A549 (cell line): ENCODE results near the gene TRAF7. TPM values are rescaled to one million over a fixed set of nuclear protein-coding genes. Genes with fewer than 3 reads are reported as not detected.

Experiments
- ATAC-seq, 2 experiments: fragments of 200-7000 bp in 1 of 2; fragments of >200 bp in 1 of 2; cut with Nextera tagmentation in 1 of 2; cut with Tn5 transposase in 1 of 2; 3 replicates each; pipeline versions ENCODE4 v1.8.0 to v1.9.1; 2018 to 2020; ENCODE audit warnings: mild to moderate bottlenecking in 1 of 2, moderate library complexity in 1 of 2
- CTCF ChIA-PET: fragments of 300-600 bp; sonication (Branson Sonifier 250); formaldehyde crosslinking; extraction: SDS; loops from one replicate; lab custom pipeline; 2021; ENCODE audit warnings: antibody characterized with exemption, inconsistent platforms; lab: Yijun Ruan, JAX
- POLR2A ChIA-PET: fragments of 350-600 bp; formaldehyde crosslinking; extraction: SDS; loops from one replicate; lab custom pipeline; 2021; ENCODE audit warnings: antibody characterized with exemption, inconsistent platforms; lab: Yijun Ruan, JAX
- DNase-seq, 2 experiments: peaks; one replicate each; pipeline versions ENCODE4 v3.0.0 to v3.0.0-alpha.2; 2011 to 2016; ENCODE audit warnings: low read depth in 1 of 2, low spot score in 1 of 2
- FAIRE-seq: peaks from 2 replicates; lab custom pipeline; 2011; peaks lifted over from hg19 to GRCh38; lab: Jason Lieb, UNC
- H3K27ac ChIP-seq, 2 experiments: fragments of >200 bp; sonication (Bioruptor Twin); formaldehyde crosslinking; 3 replicates each; pipeline ENCODE4 v1.5.1; 2016 to 2017
- H3K4me1 ChIP-seq: fragments of >200 bp; sonication (Bioruptor Twin); formaldehyde crosslinking; 3 replicates; pipeline ENCODE4 v1.6.1; 2016
- H3K4me2 ChIP-seq: fragments of >200 bp; sonication (Bioruptor Twin); formaldehyde crosslinking; 3 replicates; pipeline ENCODE4 v1.6.1; 2016
- H3K4me3 ChIP-seq: fragments of >200 bp; sonication (Bioruptor Twin); formaldehyde crosslinking; 3 replicates; pipeline ENCODE4 v1.5.1; 2016
- H3K9me3 ChIP-seq: fragments of >200 bp; sonication (Bioruptor Twin); formaldehyde crosslinking; 3 replicates; pipeline ENCODE4 v1.6.1; 2016
- EHF ChIP-seq: fragments of 250-450 bp; sonication (Bioruptor Pico); IDR thresholded peaks from 2 replicates; pipeline ENCODE4 v1.5.0; 2020; ENCODE audit warnings: mild to moderate bottlenecking
- FOSL2 ChIP-seq, 2 experiments: fragments of 450-650 bp in 1 of 2; fragments of >200 bp in 1 of 2; sonication (Bioruptor Twin) in 1 of 2; formaldehyde crosslinking; IDR thresholded peaks; 2 replicates each; pipeline versions ENCODE4 v1.5.0 to v1.6.1; 2016 to 2020; ENCODE audit warnings: mild to moderate bottlenecking in 1 of 2, moderate library complexity in 1 of 2
- HOXB5 ChIP-seq: fragments of 250-450 bp; sonication (Bioruptor Pico); IDR thresholded peaks from 2 replicates; pipeline ENCODE4 v1.5.0; 2020; ENCODE audit warnings: mild to moderate bottlenecking, moderate library complexity
- JUN ChIP-seq, 2 experiments: fragments of >200 bp; sonication (Bioruptor Twin); formaldehyde crosslinking; IDR thresholded peaks; 2 replicates in 1 of 2; 3 replicates in 1 of 2; pipeline ENCODE4 v1.6.1; 2016 to 2017
- PHF8 ChIP-seq: fragments of 200-600 bp; sonication (generic); IDR thresholded peaks from 2 replicates; pipeline ENCODE4 v1.6.1; 2016; ENCODE audit warnings: low read depth, mild to moderate bottlenecking, antibody characterized with exemption, moderate library complexity, borderline replicate concordance
- POLR2A ChIP-seq: IDR thresholded peaks from 2 replicates; pipeline ENCODE4 v1.6.1; 2012; ENCODE audit warnings: mild to moderate bottlenecking, low read length
- RCOR1 ChIP-seq: fragments of 150-350 bp; IDR thresholded peaks from 2 replicates; pipeline ENCODE4 v1.6.1; 2014; ENCODE audit warnings: antibody characterized with exemption, low read length, low read depth
- WGBS: methylation state at CpG from one replicate; pipeline ENCODE4 v1.1.6; 2017; ENCODE audit errors: missing lambda C conversion rate; 5-methylcytosine and 5-hydroxymethylcytosine counted together
- polyA plus RNA-seq, 4 experiments: library from polyadenylated mRNA; depleted of rRNA in 3 of 4; stranded (reverse); fragments of >200 nt; fragmentation: RNase III in 1 of 4; extraction: RNeasy Plus Mini Kit Qiagen cat#74134 plus additional on column Dnase treatment in 1 of 4; gene quantifications; 2 replicates in 3 of 4; 3 replicates in 1 of 4; pipeline ENCODE4 v1.2.3, GENCODE V29; 2011 to 2017
- TF ChIP-seq, protein P1 (sequence below): fragments of 250-450 bp; sonication (Bioruptor Pico); IDR thresholded peaks from 2 replicates; pipeline ENCODE4 v1.5.0; 2020; ENCODE audit warnings: low read depth, mild to moderate bottlenecking, moderate library complexity
- TF ChIP-seq, protein P2 (sequence below): fragments of 250-450 bp; sonication (Bioruptor Pico); IDR thresholded peaks from 2 replicates; pipeline ENCODE4 v1.5.0; 2021; ENCODE audit warnings: mild to moderate bottlenecking, moderate library complexity, borderline replicate concordance
- TF ChIP-seq, protein P3 (sequence below): IDR thresholded peaks from 2 replicates; pipeline ENCODE4 v1.6.1; 2012

TRAF7 gene
- polyA plus RNA-seq, 2 of the 4 experiments (the other 2 are of a cell fraction): 31.9 to 50.0 TPM

DNA sequence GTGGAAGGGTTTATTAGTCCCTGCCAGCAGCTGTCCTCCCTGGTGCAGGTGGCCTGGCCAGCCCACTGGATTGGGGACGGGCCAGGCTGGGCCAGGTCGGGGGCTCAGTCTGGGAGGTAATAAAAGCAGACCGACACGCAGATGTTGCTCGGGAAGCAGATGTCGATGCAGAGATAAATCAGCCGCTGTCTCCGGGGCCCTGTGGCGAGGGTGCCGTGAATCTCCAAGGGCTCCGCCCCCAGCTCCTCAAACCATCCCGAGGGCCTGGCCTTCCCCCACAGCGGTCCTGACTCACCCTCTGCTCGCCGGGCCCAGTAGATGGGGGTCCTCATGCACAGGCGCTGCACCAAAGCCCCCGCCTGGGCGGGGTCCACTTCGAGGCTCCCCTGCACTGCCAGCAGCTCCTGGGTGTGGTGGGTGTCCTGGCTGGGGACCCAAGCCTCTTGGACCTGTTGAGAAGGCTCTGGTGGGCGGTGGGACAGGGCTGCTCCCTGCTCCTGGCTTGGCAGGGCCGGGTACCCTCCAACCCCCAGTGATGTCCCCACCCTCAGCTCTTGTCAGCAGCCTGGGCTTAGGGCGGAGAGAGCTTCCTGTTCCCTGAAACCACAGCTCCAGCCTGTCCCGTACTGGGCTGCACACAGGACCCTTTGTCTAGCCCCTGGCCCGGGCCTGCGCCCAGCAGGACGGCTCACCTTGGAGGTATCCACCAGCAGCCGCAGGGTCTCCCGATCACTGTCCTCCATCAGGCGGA, 53.9 kb downstream of the TRAF7 start (continued):
- TF ChIP-seq, protein P1, sequence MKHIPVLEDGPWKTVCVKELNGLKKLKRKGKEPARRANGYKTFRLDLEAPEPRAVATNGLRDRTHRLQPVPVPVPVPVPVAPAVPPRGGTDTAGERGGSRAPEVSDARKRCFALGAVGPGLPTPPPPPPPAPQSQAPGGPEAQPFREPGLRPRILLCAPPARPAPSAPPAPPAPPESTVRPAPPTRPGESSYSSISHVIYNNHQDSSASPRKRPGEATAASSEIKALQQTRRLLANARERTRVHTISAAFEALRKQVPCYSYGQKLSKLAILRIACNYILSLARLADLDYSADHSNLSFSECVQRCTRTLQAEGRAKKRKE: no peak
- TF ChIP-seq RCOR1: no peak

DNA sequence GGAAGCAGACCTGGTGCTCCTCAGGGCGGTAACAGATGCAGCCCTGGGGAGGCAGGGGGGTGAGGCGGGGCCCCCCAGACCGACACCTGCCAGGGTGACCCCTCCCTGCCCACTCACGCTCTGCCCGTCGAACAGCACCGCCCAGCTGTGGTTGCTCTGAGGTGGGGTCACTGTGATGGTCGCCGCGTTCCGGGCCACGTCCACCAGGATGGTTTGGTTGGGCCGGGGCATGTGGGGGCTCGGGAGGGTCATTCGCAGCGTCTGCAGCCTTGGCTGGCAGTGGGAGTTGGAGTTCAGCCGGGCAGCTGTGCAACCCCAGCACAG, 54.4 kb downstream of the TRAF7 start:
- H3K4me1 ChIP-seq: peaks cover 31% of the 10 kb centered on the region
- ChIA-PET CTCF (interaction anchor here (1.1 to 4.8 kb wide), 2 partner anchors 15 to 42 kb away, joined by 4 to 28 read pairs; partner anchors contain the start of gene ECI1), POLR2A (no interaction called here)
- ATAC-seq (no peak), DNase-seq (no peak), FAIRE-seq (no peak)
- no peak overlapping the region for H3K4me3 ChIP-seq
- TF ChIP-seq POLR2A (peak; percentile 20; the same call in 1 of the 2 replicates), PHF8 (no peak), EHF (CRISPR knock-in tag) (no peak)
- TF ChIP-seq, protein P2, sequence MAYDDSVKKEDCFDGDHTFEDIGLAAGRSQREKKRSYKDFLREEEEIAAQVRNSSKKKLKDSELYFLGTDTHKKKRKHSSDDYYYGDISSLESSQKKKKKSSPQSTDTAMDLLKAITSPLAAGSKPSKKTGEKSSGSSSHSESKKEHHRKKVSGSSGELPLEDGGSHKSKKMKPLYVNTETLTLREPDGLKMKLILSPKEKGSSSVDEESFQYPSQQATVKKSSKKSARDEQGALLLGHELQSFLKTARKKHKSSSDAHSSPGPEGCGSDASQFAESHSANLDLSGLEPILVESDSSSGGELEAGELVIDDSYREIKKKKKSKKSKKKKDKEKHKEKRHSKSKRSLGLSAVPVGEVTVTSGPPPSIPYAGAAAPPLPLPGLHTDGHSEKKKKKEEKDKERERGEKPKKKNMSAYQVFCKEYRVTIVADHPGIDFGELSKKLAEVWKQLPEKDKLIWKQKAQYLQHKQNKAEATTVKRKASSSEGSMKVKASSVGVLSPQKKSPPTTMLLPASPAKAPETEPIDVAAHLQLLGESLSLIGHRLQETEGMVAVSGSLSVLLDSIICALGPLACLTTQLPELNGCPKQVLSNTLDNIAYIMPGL: no peak
- H3K9me3 ChIP-seq: no peaks in the 10 kb centered on the region
- H3K4me2 ChIP-seq: no peak overlapping the region
- WGBS: 87% methylated on average over 5 of the region's 17 CpGs
- no peak overlapping the region for H3K27ac ChIP-seq

DNA sequence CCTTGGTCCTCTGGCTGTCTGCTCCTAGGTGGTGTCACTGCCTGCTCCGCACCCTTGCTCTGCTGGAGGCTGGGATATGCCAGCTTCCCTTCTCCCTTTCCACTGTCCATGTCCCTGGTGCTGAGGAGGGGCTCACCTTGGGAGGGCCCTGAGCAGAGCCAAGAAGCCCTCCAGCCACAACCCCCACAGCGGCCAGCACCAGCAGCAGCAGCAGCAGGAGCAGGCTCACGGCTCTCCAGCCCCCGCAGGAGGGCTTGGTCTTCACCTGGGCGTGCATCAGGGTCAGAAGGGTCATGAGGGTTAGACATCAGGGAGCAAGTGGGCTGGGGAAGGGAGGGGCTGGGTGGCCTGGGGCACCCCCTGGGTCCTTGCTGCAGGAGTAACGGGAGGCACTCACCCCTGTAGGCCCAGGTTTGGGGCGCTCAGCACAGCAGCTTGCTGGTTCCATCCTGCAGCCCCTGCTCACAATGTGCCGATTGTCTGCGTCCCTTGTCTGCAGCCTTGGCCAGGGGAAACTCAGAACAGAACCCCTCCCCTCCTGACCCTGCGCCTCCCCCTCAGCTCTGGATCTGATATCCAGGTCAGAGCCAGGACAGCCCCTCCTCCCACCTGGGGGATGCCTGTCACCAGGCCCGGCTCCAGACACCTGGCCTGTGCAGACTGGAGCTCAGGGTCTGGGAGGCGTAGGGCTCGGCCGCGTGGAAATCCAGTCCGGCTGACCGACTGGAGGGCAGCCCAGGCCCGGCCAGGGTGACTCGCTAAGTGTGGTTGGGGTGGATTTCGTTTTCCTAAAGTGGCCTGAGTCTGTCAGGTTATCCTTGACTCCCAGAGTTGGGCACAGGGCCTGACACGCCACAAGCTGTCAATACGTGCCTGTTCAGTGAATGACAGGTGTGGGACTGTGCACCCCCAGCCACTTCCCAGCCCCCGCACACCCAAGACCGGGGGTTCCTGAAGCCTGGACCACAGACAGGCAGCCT, 55.1 kb downstream of the TRAF7 start, which contains the start of gene BRICD5:
BRICD5 (minus strand) TSS at position 478 of the 980 bp plus-strand sequence; CDS start at position 448, 30 bp downstream.
- H3K4me3 ChIP-seq: no peak within 1 kb of the TSS
- H3K9me3 ChIP-seq: no peaks in the 10 kb centered on the region
- H3K27ac ChIP-seq: peak within 1 kb of the TSS in 1 of 2 experiments; percentile 20; a peak in 1 of 6 replicates
- DNase-seq (no peak), FAIRE-seq (no peak), ATAC-seq (no peak)
- ChIA-PET POLR2A (interaction anchor here (1.8 kb wide), 1 partner anchor 55 kb away, joined by 8 read pairs; the partner anchor contains the start of gene TRAF7), CTCF (interaction anchor here (0.8 to 4.8 kb wide), 2 partner anchors 16 kb away, joined by 6 to 28 read pairs; no protein-coding TSS in a partner anchor)
- TF ChIP-seq JUN (IDR thresholded peaks at IDR 0.05) (peak in 1 of 2 experiments; percentile 15; a peak in 1 of 5 replicates), FOSL2 (IDR thresholded peaks at IDR 0.05) (no peak), FOSL2 (CRISPR knock-in tag; IDR thresholded peaks at IDR 0.05) (no peak)
- TF ChIP-seq, protein P3, sequence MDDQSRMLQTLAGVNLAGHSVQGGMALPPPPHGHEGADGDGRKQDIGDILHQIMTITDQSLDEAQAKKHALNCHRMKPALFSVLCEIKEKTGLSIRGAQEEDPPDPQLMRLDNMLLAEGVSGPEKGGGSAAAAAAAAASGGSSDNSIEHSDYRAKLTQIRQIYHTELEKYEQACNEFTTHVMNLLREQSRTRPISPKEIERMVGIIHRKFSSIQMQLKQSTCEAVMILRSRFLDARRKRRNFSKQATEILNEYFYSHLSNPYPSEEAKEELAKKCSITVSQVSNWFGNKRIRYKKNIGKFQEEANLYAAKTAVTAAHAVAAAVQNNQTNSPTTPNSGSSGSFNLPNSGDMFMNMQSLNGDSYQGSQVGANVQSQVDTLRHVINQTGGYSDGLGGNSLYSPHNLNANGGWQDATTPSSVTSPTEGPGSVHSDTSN: peak; percentile 9
- H3K4me1 ChIP-seq: peaks cover 31% of the 10 kb centered on the region
- WGBS: 75% methylated on average over 14 of the region's 24 CpGs
- H3K4me2 ChIP-seq: no peak within 1 kb of the TSS

DNA sequence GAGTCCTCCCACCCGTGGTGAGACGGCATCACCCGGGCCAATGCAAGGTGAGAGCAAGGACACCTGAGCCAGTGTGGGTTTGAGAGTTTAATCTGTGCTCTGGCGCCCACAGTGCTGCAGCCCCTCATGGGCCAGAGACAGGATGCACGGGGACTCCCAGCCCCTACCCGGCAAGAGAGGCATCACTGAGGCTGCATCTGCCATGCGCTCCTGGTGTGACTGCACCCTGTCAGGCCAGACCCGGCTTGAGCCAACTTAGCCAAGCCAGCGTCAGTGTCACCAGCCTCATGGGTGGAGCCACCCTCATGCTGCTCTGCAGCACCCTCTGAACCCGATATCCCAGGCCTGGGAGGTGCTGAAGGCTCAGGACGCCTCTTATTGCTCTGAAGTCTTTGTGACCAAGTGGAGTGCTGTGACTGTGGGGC, 56.4 kb downstream of the TRAF7 start:
- 86% methylated on average over 11 of the region's 11 CpGs for WGBS
- no peak for FAIRE-seq
- CTCF ChIA-PET: interaction anchor here (0.8 to 1.3 kb wide), 4 partner anchors 14 to 289 kb away, joined by 3 to 6 read pairs (median 3); no protein-coding TSS in a partner anchor

More for the DNA sequence above, 56.4 kb downstream of the TRAF7 start:
- ATAC-seq (no peak), DNase-seq (no peak)
- H3K27ac ChIP-seq: peak overlapping the region in 1 of 2 experiments; percentile 15; a peak in 2 of 6 replicates
- H3K4me3 ChIP-seq: no peak overlapping the region
- H3K4me2 ChIP-seq: peak overlapping the region; percentile 100
- no peaks in the 10 kb centered on the region for H3K9me3 ChIP-seq
- peaks cover 30% of the 10 kb centered on the region for H3K4me1 ChIP-seq
- TF ChIP-seq HOXB5 (CRISPR knock-in tag): no peak
- TF ChIP-seq, protein P3: peak; percentile 21; the same call in 1 of the 2 replicates
- POLR2A ChIA-PET: interaction anchor here (1.8 kb wide), 1 partner anchor 57 kb away, joined by 8 read pairs; the partner anchor contains the start of gene TRAF7
